Fibroblast of villous mesenchyme (primary cell): ENCODE results near the gene FAM131B. TPM values are rescaled to one million over a fixed set of nuclear protein-coding genes. Genes with fewer than 3 reads are reported as not detected.

Experiments
- DNase-seq: peaks from one replicate; pipeline ENCODE4 v3.0.0-alpha.2; 2010; ENCODE audit warnings: low read depth
- H3K4me3 ChIP-seq: 2 replicates; pipeline ENCODE4 v1.5.1; 2011; ENCODE audit warnings: low read depth, mild to moderate bottlenecking, low read length
- small RNA-seq: library from RNA; depleted of rRNA; stranded (forward); fragments of <200 nt; gene quantifications from one replicate; pipeline ENCODE3, GENCODE V24; 2012
- total RNA-seq: library from RNA; depleted of rRNA; stranded (reverse); fragments of >200 nt; gene quantifications from 2 replicates; pipeline ENCODE4 v1.2.3, GENCODE V29; 2012
- TF ChIP-seq, protein P1 (sequence below): IDR thresholded peaks from 2 replicates; pipeline ENCODE4 v1.5.1; 2012; ENCODE audit warnings: low read depth, mild to moderate bottlenecking, low read length; ENCODE audit not compliant: insufficient read depth

The FAM131B gene
- total RNA-seq, 1 donor: 2.2 TPM

DNA sequence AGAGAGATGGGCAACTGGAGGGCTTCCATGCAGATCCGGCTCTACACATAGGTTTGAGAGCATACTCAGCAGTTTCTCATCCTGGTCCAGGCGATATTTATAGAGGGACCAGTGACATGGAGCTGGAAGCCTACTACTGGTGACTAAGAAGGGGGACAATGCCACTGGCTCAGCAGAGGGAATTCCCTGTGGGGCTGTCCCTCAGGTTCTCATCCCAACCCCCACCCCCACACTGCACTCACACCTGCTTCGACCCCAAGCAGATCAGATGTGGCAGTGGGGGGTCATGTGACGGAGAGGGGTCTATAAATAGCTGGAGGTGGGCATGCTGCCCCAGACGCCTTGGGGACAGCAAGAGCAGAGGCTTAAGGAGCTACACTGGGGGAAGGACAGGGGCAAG, 46.7 kb downstream of the FAM131B start, which contains the start of gene CLCN1:
TSS of gene CLCN1 (plus strand) at position 336 of the 400 bp plus-strand sequence. CDS start 102 bp downstream, outside the sequence.
- TF ChIP-seq, protein P1, sequence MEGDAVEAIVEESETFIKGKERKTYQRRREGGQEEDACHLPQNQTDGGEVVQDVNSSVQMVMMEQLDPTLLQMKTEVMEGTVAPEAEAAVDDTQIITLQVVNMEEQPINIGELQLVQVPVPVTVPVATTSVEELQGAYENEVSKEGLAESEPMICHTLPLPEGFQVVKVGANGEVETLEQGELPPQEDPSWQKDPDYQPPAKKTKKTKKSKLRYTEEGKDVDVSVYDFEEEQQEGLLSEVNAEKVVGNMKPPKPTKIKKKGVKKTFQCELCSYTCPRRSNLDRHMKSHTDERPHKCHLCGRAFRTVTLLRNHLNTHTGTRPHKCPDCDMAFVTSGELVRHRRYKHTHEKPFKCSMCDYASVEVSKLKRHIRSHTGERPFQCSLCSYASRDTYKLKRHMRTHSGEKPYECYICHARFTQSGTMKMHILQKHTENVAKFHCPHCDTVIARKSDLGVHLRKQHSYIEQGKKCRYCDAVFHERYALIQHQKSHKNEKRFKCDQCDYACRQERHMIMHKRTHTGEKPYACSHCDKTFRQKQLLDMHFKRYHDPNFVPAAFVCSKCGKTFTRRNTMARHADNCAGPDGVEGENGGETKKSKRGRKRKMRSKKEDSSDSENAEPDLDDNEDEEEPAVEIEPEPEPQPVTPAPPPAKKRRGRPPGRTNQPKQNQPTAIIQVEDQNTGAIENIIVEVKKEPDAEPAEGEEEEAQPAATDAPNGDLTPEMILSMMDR: no peak
- DNase-seq: no peak
- no peak within 1 kb of the TSS for H3K4me3 ChIP-seq

DNA sequence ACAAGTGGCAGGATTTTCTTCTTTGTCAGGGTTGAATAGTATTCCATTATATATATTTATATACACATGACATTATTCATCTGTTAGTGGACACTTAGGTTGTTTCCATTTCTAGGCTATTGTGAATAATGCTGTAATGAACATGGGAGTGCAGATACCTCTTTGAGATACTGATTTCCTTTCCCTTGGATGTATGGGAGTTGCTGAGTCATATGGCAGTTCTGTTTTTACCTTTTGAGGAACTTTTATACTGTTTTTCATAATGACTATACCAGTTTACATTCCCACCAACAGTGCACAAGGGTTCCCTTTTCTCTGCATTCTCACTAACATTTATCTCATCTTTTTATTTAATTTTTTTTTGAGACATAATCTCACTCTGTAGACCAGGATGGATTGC, 48.4 kb downstream of the FAM131B start:
- DNase-seq: no peak
- TF ChIP-seq, protein P1: no peak
- H3K4me3 ChIP-seq: no peak overlapping the region

DNA sequence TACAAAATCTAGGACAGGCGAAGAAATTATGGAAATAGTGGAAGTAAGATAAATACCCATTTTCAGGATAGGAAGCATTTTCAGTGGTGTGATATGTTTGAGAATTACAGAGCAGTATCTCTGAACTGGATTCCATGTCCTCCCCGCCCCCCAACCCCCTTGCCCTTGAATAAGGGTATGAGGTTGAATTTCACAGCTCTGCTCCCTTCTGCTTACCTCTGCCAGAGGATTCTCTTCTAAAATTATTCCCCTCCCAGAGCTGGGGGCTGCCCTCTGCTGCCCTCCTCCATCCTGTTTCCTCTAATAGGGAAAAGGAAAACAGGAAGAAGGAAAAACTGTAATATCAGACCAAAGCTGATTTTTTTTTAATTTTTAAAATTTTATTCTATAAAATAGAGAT, 53.9 kb downstream of the FAM131B start:
- no peak overlapping the region for H3K4me3 ChIP-seq
- DNase-seq: no peak
- TF ChIP-seq, protein P1: no peak

DNA sequence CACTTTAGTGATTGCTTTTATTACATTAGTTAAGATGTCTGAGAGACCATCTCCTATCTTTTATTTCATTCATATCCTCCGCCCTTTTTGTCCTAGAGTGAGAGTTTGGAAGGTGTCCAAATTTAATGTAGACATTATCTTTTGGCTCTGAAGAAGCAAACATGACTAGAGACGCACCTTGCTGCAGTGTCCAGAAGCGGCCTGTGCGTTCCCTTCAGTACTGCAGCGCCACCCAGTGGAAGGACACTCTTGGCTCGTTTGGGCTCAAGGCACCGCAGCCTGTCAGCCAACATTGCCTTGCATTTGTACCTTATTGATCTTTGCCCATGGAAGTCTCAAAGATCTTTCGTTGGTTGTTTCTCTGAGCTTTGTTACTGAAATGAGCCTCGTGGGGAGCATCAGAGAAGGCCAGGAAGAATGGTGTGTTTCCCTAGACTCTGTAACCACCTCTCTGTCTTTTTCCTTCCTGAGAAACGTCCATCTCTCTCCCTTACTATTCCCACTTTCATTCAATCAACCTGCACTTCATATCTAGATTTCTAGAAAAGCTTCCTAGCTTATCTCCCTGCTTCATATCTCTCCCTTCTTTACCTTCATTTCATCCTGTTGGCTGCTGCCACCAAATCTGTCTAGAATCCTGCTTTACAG, 57.0 kb downstream of the FAM131B start:
- H3K4me3 ChIP-seq: no peak overlapping the region
- TF ChIP-seq, protein P1: peak; percentile 80
- DNase-seq: peak; percentile 54

DNA sequence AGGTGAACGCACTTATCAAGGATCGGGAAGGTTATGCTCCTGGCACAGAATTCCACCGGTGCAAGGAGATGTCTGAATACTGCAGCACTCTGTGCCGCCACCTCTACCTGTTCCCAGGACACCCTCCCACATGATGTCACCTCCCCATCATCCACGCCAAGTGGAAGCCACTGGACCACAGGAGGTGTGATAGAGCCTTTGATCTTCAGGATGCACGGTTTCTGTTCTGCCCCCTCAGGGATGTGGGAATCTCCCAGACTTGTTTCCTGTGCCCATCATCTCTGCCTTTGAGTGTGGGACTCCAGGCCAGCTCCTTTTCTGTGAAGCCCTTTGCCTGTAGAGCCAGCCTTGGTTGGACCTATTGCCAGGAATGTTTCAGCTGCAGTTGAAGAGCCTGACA, 57.6 kb downstream of the FAM131B start:
- no peak for DNase-seq
- H3K4me3 ChIP-seq: no peak overlapping the region
- TF ChIP-seq, protein P1: no peak

DNA sequence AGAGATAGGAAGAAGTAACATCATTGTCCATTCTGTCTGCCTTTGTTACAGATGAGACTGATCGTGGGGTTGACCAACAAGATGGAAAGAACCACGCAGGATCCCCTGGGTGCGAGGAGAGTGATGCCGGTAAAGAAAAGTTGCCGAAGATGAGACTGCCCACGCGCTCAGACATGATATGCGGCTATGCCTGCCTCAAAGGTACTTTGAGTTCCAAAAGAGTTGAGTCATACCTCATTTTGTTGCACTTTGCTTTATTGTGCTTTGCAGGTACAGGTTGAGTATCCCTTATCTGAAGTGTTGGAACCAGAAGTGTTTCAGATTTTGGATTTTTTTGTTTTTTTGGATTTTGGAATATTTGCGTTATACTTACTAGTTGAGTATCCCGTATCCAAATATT, 58.8 kb downstream of the FAM131B start:
- TF ChIP-seq, protein P1: no peak
- no peak for DNase-seq

More for the DNA sequence above, 58.8 kb downstream of the FAM131B start:
- H3K4me3 ChIP-seq: no peak overlapping the region

Small RNA genes lying within 50 kb of the gene (small RNA-seq; reads per million reads assigned to genes)
- 6.0 reads per million, percentile 84 among the genes with 10 or more reads in this experiment for gene MIR6892

Other genes starting within 250 kb of the FAM131B start
- gene PIP, start 230.6 kb downstream of the FAM131B start, total RNA-seq: not detected in 2 replicates
- gene TAS2R39, start 179.3 kb downstream of the FAM131B start, total RNA-seq: not detected in 2 replicates
- gene TAS2R40, start 140.7 kb downstream of the FAM131B start, total RNA-seq: not detected in 2 replicates
- 63.1 and 69.1 TPM in 2 replicates for gene GSTK1, start 99.3 kb downstream of the FAM131B start, total RNA-seq
- not detected in 2 replicates for gene TMEM139, start 77.8 kb downstream of the FAM131B start, total RNA-seq
- gene CASP2, start 74.4 kb downstream of the FAM131B start, total RNA-seq: 11.9 and 16.0 TPM in 2 replicates
- under 0.01 TPM in 2 replicates for gene CLCN1, start 46.6 kb downstream of the FAM131B start, total RNA-seq
- gene ZYX, start 18.6 kb upstream of the FAM131B start, total RNA-seq: 71.7 and 96.3 TPM in 2 replicates
- 0.32 TPM in 1 of 2 replicates, not detected in the other for gene EPHA1, start 46.1 kb upstream of the FAM131B start, total RNA-seq
- gene TAS2R60, start 80.7 kb upstream of the FAM131B start, total RNA-seq: not detected in 2 replicates
- not detected in 2 replicates for gene TAS2R41, start 115.2 kb upstream of the FAM131B start, total RNA-seq
- gene CTAGE15, start 209.1 kb upstream of the FAM131B start, total RNA-seq: under 0.01 TPM in 1 of 2 replicates, not detected in the other